Memory B cell (primary cell): ENCODE results near the gene CASKIN1.
"Not testable (repeated sequence)": the region's sequence is repeated elsewhere in the genome, so short reads cannot be mapped to it uniquely, and the experiment has no call there.

Experiments used
- ATAC-seq: fragments of 150-1000 bp; cut with Tn5 transposase; 2 replicates; pipeline ENCODE4 v1.10.0; 2021; ENCODE audit warnings: low read depth, mild to moderate bottlenecking, moderate library complexity
- DNase-seq, 2 donors: peaks; one replicate each; pipeline ENCODE4 v3.0.0; 2022; ENCODE audit warnings: low spot score in 2 of 2
- H3K27ac Mint-ChIP-seq: one replicate; pipeline ENCODE4 v1.8.0; 2022; ENCODE audit warnings: mild to moderate bottlenecking, moderate library complexity, mixed read lengths
- H3K27me3 Mint-ChIP-seq: one replicate; pipeline ENCODE4 v1.8.0; 2022; ENCODE audit warnings: mixed read lengths
- H3K36me3 Mint-ChIP-seq: one replicate; pipeline ENCODE4 v1.8.0; 2022; ENCODE audit warnings: mild to moderate bottlenecking, mixed read lengths
- H3K4me1 Mint-ChIP-seq: one replicate; pipeline ENCODE4 v1.8.0; 2022; ENCODE audit warnings: mixed read lengths
- H3K4me3 Mint-ChIP-seq: one replicate; pipeline ENCODE4 v1.8.0; 2022; ENCODE audit warnings: mild to moderate bottlenecking, moderate library complexity, mixed read lengths
- H3K9me3 Mint-ChIP-seq: one replicate; pipeline ENCODE4 v1.8.0; 2022; ENCODE audit warnings: mixed read lengths

CASKIN1 gene

DNA sequence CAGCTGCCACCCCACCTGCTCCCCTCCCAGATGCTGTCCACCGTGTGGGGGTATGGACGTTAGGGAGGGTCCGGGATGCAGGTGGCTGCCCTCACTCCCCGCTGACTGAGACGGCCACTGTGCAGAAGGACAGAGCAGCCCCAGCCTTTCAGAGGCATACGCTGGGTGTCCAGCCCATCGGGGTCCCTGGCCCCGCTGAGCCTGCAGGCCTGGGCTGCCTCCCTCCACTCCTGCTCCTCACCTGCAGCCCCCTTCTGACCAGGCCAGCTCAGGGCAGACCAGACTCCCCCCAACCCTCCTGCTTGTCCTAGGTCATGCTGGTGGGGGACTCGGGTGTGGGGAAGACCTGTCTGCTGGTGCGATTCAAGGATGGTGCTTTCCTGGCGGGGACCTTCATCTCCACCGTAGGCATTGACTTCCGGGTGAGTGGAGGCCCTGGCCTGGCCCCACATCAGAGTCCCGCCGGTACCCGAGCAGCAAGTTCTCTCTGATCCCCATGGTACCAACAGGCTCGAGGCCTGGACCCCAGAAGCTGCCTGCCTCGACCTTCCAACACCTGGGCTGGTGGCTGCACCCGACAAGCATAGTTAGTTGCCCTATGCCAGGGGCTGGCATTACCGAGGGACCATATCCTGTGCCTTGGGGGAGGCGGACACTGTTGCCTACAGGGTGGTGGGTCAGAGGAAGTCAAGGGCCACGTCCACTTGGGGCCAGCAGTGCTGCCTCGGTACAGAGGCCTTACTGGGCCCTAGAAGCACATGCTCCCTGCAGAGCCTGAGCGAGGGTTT, 46.6 kb downstream of the CASKIN1 start:
- Mint-ChIP-seq H3K9me3 (no peaks in the 10 kb centered on the region), H3K4me3 (peak overlapping the region; percentile 56), H3K4me1 (peaks cover 28% of the 10 kb centered on the region), H3K36me3 (peaks cover 3% of the 10 kb centered on the region), H3K27ac (no peak overlapping the region), H3K27me3 (no peaks in the 10 kb centered on the region)
- ATAC-seq (no peak), DNase-seq (no peak)

DNA sequence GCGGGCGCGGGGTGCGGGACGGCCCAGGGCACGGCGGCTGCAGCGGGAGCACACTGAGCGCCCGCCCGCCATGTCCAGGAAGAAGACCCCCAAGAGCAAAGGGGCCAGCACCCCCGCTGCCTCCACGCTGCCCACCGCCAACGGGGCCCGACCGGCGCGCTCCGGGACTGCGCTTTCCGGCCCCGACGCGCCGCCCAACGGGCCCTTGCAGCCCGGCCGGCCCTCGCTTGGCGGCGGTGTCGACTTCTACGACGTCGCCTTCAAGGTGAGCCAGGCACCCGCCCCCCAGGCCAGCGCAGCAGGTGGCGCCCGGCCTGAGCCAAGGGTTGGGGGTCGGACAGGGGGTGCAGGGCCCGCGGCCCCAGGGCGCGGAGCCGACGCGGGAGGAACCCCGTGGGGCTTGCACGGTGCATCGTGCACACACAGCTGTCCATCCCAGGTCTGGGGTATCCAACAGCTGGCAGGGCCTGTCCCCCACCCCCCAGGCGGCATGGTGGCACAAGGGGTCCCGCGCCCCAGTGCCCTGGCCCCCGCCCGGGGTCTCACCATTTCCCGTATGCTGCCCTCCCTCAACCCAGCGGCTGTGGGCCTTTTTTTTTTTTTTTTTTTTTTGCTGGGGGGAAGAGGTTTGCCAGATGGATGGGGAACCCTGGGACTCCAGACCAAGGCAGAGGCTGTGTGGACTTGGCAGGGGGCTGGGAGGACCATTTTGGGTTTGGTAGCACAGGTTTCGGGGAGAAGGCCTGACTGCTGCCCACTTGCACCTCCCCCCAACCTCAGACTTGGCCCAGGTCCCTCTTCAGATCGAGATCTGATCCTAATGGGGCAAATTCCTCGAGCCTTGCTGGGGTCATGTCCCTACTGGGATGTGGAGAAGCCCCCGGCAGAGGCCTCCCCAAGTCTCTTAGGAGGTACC, 47.4 kb downstream of the CASKIN1 start:
- Mint-ChIP-seq H3K4me3 (peak overlapping the region; percentile 57), H3K27ac (no peak overlapping the region), H3K36me3 (peaks cover 3% of the 10 kb centered on the region), H3K4me1 (peaks cover 25% of the 10 kb centered on the region), H3K9me3 (no peaks in the 10 kb centered on the region), H3K27me3 (no peaks in the 10 kb centered on the region)
- ATAC-seq (peak; percentile 16), DNase-seq (no peak)

DNA sequence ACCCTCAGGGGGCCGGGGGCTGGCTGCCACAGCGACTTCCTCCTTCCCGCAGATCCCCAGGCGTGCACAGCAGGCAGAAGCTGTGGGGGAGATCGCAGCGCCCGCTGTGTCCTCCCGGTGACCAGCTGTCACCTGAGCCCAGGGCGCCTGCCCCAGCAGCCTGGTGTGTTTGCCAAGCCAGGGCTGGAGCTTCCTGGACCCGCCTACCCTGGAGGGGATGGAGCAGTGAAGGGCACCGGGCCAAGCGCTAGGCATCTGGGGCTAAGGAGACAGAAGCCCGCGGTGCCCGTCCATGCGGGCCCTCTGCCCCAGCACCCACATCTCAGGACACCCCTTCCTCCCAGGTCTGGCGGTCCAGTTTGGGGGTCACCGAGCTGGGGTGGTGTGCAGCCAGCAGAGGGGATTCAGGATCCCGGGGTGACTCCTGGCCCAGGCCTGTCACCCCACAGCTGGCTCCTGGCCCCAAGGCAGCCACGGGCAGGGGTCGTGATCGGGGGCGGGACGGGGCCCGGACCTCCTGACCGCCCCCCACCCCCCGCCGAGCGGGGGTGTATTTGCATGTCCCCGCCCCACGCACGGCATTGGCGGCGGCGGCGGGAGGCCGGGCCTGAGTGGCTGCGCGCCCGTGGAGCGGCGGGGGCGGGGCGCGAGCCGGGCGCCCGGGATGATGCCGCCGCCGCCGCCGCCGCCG, 48.3 kb downstream of the CASKIN1 start, which contains the start of gene RAB26:
RAB26 (plus strand) TSS at position 645 of the 691 bp plus-strand sequence. CDS start 159 bp downstream, outside the sequence.
- Mint-ChIP-seq H3K9me3 (no peaks in the 10 kb centered on the region), H3K36me3 (peaks cover 3% of the 10 kb centered on the region), H3K27me3 (no peaks in the 10 kb centered on the region), H3K4me3 (peak within 1 kb of the TSS; percentile 67), H3K27ac (no peak within 1 kb of the TSS), H3K4me1 (peaks cover 18% of the 10 kb centered on the region)
- peak; percentile 55 to 61 for DNase-seq
- peak; percentile 88 for ATAC-seq

DNA sequence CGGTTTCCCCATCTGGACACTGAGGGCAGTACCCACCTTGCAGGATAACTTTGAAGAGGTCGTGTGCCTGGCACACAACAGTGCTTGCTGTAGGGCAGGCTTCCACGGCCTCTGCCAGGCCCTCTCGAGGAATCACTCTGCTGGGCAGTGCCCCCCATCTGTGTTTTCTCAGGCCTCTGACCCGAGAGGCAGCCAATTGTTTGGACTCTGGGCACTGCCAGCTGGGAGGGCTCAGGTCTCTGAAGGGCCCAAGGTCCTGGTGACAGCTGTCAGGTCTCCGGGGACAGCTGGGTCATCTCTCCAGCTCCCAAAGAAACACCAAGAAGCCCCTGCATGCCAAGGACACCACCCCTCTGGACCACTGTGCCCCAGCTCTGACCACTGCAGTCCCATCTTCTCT, 49.0 kb downstream of the CASKIN1 start:
- no peaks in the 10 kb centered on the region for H3K9me3 Mint-ChIP-seq
- H3K36me3 Mint-ChIP-seq = peaks cover 3% of the 10 kb centered on the region
- DNase-seq = no peak
- peaks cover 16% of the 10 kb centered on the region for H3K4me1 Mint-ChIP-seq
- ATAC-seq = no peak
- H3K4me3 Mint-ChIP-seq = peak overlapping the region; percentile 67
- H3K27me3 Mint-ChIP-seq = no peaks in the 10 kb centered on the region
- no peak overlapping the region for H3K27ac Mint-ChIP-seq

DNA sequence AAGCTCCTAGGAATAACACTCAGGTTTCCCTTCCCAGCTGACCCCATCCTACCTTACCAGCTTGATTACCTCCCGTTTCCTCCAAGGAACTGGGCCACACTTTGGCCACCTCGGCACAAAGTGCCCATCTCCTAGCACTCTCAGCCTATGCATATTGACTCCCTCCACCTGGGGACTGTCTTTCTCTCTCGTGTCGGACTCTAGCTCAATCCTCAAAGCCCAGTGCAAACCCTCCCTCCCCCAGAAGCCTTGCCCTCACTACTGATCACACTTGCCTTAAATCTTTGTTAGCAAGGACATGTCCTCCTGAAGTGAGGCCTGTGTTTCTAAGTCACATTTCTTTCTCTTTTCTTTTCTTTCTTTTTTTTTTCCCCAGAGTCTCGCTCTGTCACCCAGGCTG, 50.6 kb downstream of the CASKIN1 start:
- Mint-ChIP-seq H3K27me3 (no peaks in the 10 kb centered on the region), H3K27ac (no peak overlapping the region), H3K36me3 (no peaks in the 10 kb centered on the region), H3K4me3 (no peak overlapping the region), H3K9me3 (no peaks in the 10 kb centered on the region), H3K4me1 (peaks cover 10% of the 10 kb centered on the region)
- ATAC-seq = no peak
- DNase-seq = no peak

DNA sequence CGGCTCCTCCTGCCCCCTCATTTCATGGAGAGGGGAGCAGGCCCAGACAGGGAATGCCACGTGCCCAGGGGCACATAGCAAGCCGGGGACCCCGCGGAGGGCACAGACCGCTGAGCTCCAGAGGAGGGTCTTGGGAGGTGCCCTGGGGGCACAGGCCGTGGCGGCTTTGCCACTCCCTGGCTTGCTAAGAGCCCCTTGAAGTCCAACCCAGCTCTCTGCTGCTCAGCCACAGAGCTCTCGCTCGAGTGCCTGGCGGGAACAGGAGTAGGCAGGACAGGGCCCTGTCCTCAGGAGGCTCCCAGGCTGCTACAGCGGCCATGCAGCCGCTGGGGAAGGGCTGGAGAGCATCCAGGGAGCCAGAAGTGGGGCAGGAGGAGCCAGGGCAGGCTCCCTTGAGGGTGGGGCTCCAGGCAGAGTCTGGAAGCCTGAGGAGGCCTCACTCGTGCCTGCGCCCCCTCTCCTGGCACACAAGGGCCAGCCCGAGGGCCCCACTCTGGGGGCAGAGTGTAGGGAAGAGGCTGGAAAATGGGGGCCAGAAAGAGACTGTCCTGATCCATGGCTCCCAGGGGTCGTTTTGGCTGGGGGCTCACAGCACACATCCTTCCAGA, 52.4 kb downstream of the CASKIN1 start:
- Mint-ChIP-seq H3K36me3 (no peaks in the 10 kb centered on the region), H3K27ac (no peak overlapping the region), H3K9me3 (no peaks in the 10 kb centered on the region), H3K4me1 (peaks cover 2% of the 10 kb centered on the region), H3K27me3 (no peaks in the 10 kb centered on the region), H3K4me3 (no peak overlapping the region)
- no peak for ATAC-seq
- DNase-seq = no peak

DNA sequence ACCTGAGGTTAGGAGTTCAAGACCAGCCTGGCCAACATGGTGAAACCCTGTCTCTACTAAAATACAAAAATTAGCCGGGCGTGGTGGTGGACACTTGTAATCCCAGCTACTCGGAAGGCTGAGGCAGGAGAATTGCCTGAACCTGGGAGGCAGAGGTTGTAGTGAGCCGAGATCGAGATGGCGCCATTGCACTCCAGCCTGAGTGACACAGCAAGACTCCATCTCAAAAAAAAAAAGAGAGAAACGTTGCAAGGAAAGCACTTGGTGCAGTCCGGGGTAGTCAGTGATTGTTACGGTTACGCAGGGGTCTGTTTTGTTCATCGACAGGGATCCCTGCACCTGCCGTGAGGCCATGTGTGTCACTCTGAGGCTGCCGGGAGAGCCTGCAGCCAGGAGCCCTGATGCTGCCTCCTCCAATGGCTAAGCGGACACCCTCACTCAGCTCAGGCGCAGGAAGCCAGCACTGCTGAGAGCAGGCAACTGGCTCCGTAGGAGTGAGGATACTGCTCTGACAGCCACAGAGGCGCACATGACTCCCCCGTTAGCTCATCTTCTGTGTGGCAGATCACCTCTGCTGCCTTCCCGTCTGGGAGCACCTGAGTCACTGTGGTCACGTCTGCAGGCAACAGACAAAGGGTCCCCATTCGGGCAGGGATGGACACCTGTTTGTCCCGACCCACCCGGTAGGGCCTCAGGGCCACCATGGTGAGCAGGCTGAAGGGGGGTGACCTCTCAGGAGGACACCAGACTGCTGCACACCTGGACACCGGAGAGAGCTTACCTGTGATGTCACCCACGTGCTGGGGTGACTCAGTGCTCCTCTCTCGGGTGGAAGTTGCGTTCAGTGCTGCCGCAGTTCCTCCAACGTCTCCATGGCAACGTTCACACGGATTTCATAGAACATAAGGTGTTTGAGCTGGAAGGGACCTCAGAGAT, 53.2 kb downstream of the CASKIN1 start:
- Mint-ChIP-seq H3K27ac (no peak overlapping the region), H3K27me3 (no peaks in the 10 kb centered on the region), H3K4me3 (no peak overlapping the region), H3K9me3 (no peaks in the 10 kb centered on the region), H3K36me3 (no peaks in the 10 kb centered on the region), H3K4me1 (peaks cover 2% of the 10 kb centered on the region)
- no peak for ATAC-seq
- no peak for DNase-seq

DNA sequence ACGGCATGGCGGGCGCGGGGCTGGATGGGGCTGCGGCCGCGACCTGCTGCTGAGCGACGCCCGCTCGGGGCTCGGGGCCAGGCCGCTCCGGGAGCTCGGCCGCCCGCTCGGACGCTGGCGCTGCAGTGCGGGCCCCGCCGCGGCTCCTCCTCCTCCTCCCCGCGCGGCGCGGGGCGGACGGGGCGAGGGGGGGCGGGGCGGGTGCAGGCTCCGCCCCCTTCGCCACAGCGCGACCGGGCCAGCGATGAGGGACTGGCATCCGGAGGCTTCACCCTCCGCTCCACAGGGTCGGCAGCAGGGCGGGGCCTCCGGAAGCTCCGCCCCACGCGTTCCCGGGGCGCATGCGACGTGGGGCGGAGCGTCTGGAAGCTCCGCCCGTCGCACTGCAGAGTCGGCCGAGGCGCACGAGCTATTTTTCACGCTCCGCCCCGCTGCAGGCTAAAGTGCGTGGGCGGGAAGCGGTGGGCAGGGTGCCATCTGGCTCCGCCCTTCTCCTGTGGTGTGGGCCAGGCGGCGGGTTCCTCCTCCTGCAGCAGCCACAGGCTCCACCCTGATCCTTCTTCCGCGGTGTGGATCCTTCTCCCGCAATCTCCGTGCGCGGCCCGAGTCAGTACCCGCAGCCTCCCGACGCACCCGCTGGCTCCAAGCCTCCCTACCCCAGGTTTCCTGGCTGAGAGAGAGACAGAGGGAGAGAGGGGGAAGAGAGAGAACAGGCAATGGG, 60.5 kb downstream of the CASKIN1 start, which contains the start of gene PKD1:
PKD1 (minus strand) TSS at position 129 of the 721 bp plus-strand sequence. CDS start 209 bp downstream, outside the sequence.
- ATAC-seq (peak; percentile 77), DNase-seq (peak; percentile 100)
- peak within 1 kb of the TSS; percentile 82 for H3K27ac Mint-ChIP-seq
- H3K4me3 Mint-ChIP-seq = peak within 1 kb of the TSS; percentile 92
- not testable (repeated sequence) for H3K9me3 Mint-ChIP-seq, H3K27me3 Mint-ChIP-seq, H3K4me1 Mint-ChIP-seq, H3K36me3 Mint-ChIP-seq

DNA sequence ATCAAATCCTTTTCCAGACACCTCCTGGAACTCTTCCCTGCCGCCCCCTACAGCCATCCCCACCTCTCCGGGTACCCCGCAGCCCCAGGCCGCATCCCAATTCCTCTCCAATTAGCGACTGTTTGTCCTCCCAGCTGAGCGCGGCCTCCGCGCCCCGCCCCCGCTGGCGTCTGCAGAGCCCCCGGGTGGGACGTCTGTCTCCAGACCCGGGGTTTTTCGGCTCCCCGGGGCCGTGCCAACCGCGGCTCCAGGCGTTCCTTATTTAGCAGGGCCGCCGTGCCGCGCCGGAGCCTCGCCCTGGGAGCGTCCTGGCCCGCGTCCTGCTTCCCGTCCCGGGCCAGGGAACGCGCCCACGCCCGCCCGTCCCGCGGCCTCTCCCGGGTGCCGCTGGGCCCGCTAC, 61.3 kb downstream of the CASKIN1 start:
- ATAC-seq = not testable (repeated sequence)

DNA sequence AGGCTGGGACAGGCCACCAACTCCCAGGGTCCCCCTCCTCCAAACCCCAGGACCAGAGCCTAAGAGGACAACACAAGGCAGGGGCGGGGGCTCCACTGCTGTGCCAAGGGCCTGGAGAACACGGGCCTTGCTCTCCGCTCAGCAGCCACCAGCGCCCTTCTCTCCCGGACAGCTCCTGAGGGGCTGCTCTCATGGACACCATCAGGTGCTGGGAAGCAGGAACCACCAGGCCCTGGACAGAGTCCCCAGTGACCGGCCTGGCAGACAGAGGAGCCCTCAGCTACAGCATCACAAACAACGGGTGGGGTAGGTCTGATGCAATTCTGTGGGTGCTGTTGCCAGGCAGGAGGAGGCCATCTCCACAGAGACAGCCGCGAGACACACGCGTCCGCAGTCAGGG, 62.6 kb downstream of the CASKIN1 start:
- not testable (repeated sequence) for H3K27ac Mint-ChIP-seq, H3K4me3 Mint-ChIP-seq, ATAC-seq, H3K27me3 Mint-ChIP-seq, DNase-seq, H3K9me3 Mint-ChIP-seq, H3K36me3 Mint-ChIP-seq, H3K4me1 Mint-ChIP-seq

More for the DNA sequence above, 61.3 kb downstream of the CASKIN1 start:
- DNase-seq, H3K4me1 Mint-ChIP-seq, H3K27me3 Mint-ChIP-seq, H3K36me3 Mint-ChIP-seq, H3K27ac Mint-ChIP-seq, H3K9me3 Mint-ChIP-seq: not testable (repeated sequence)
- H3K4me3 Mint-ChIP-seq = peak overlapping the region; percentile 81

DNA sequence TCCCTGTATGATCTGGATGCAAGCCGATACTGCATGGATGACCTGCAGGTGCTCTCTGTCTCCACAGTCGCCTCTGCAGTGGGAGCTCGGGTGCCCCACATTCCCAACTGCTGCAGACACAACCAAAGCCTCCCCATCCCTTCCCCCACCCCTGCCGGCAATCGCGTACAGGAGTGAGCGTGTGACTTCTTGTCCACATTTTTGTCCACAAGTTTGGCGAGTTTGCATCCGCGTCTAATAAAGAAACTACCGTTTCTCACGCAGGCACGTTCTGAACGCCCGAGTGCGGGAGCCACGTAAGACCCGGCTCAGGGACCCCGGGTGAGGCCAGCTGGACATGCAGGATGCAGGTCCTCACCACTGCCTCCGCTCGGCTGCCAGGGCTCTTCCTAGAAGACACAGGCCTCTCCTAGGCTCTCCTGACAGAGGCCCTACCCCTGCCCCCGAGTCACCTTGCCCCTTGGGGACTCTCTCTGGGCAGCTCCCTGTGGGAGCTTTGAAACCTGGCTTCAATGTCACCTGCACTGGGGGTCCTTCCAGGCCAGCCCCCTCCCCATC, 66.4 kb downstream of the CASKIN1 start:
- ATAC-seq = not testable (repeated sequence)

DNA sequence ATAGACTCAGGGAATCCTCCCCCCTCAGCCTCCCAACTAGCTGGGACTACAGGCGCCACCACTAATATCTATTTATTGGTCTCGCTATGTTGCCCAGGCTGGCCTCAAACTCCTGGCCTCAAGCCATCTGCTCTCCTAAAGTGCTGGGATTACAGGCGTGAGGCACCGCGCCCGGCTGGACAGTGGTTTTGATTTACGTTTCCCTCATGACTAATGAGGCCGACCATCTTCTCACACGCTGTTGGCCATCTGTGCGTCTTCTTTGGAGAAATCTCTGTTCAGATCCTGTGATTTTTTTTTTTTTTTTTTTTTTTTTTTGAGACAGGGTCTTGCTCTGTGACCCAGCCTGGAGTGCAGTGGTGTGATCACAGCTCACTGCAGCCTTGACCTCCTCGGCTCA, 67.2 kb downstream of the CASKIN1 start:
- not testable (repeated sequence) for H3K27ac Mint-ChIP-seq, H3K27me3 Mint-ChIP-seq, ATAC-seq, H3K36me3 Mint-ChIP-seq, H3K9me3 Mint-ChIP-seq, H3K4me3 Mint-ChIP-seq, DNase-seq, H3K4me1 Mint-ChIP-seq

More for the DNA sequence above, 66.4 kb downstream of the CASKIN1 start:
- H3K27ac Mint-ChIP-seq, H3K9me3 Mint-ChIP-seq, H3K36me3 Mint-ChIP-seq, H3K4me3 Mint-ChIP-seq, DNase-seq, H3K27me3 Mint-ChIP-seq: not testable (repeated sequence)
- H3K4me1 Mint-ChIP-seq = peaks cover 11% of the 10 kb centered on the region
